HCT116 (cell line): ENCODE measurements around the gene CXCL10. TPM values are rescaled to one million over a fixed set of nuclear protein-coding genes. Genes with fewer than 3 reads are reported as not detected.

Experiments
- ATAC-seq: fragments of 200-7000 bp; cut with Tn5 transposase; 2 replicates; pipeline ENCODE4 v1.9.1; 2020; ENCODE audit warnings: mild to moderate bottlenecking, moderate library complexity
- BruUV-seq: library from RNA; stranded (reverse); fragments of 400-500 nt; replicated peaks from 2 replicates; lab custom pipeline; 2021; lab: Mats Ljungman, UMichigan
- CTCF ChIA-PET: fragments of 300-600 bp; sonication (Branson Sonifier 250); formaldehyde crosslinking; loops from one replicate; lab custom pipeline; 2021; ENCODE audit warnings: antibody characterized with exemption; lab: Charles Lee
- POLR2A ChIA-PET: fragments of 300-600, 350-600 bp; sonication (Branson Sonifier 250); formaldehyde crosslinking; loops from one replicate; lab custom pipeline; 2021; ENCODE audit warnings: antibody characterized with exemption; lab: Charles Lee
- RAD21 ChIA-PET, 2 experiments: fragments of 300-600 bp; sonication (Branson Sonifier 250); formaldehyde crosslinking; loops; one replicate each; lab custom pipeline; 2023; ENCODE audit warnings: low total read pairs in 2 of 2; ENCODE audit not compliant: uncharacterized antibody in 2 of 2, unreplicated experiment in 2 of 2, low non-redundant PET in 1 of 2; lab: Charles Lee
- DNase-seq: peaks from one replicate; pipeline ENCODE4 v3.0.0-alpha.2; 2010; ENCODE audit warnings: low read depth, low spot score
- H2AFZ ChIP-seq: fragments of 200-600 bp; shearing (Covaris generic), sonication (generic); 2 replicates; pipeline ENCODE4 v1.6.1; 2017; ENCODE audit warnings: low read depth, mixed run types, mixed read lengths, antibody characterized with exemption, low read length; ENCODE audit not compliant: poor library complexity, severe bottlenecking
- H3K27ac ChIP-seq: 2 replicates; pipeline ENCODE4 v1.5.1; 2012; ENCODE audit warnings: low read depth, low read length
- H3K27me3 ChIP-seq: fragments of 200-600 bp; sonication (generic); 2 replicates; pipeline ENCODE4 v1.6.1; 2016; ENCODE audit warnings: mixed run types, low read length, mixed read lengths; ENCODE audit not compliant: insufficient read depth
- H3K36me3 ChIP-seq, 2 experiments: fragments of 200-500 bp in 1 of 2; fragments of 200-600 bp in 1 of 2; sonication (Bioruptor generic) in 1 of 2; sonication (generic) in 1 of 2; 2 replicates each; pipeline versions ENCODE4 v1.5.1 to v1.6.1; 2014 to 2016; ENCODE audit warnings: low read length in 2 of 2, inconsistent platforms in 1 of 2, mixed read lengths in 1 of 2, mixed run types in 1 of 2; ENCODE audit not compliant: insufficient read depth in 2 of 2, control insufficient read depth in 1 of 2
- H3K4me1 ChIP-seq, 2 experiments: fragments of 200-600 bp in 1 of 2; sonication (generic) in 1 of 2; 2 replicates each; pipeline versions ENCODE4 v1.5.1 to v1.6.1; 2012 to 2017; ENCODE audit warnings: low read length in 2 of 2, inconsistent platforms in 1 of 2, mild to moderate bottlenecking in 1 of 2, mixed read lengths in 1 of 2, mixed run types in 1 of 2, moderate library complexity in 1 of 2; ENCODE audit not compliant: insufficient read depth in 2 of 2, control insufficient read depth in 1 of 2
- H3K4me2 ChIP-seq: fragments of 200-600 bp; sonication (generic); 2 replicates; pipeline ENCODE4 v1.6.1; 2017; ENCODE audit warnings: mixed run types, low read length, mixed read lengths
- H3K4me3 ChIP-seq, 2 experiments: fragments of 200-600 bp in 1 of 2; sonication (generic) in 1 of 2; replicated peaks in 1 of 2; 2 replicates each; pipeline ENCODE4 v1.5.1; 2011 to 2016; ENCODE audit warnings: low read length in 2 of 2, control low read depth in 1 of 2, low read depth in 1 of 2, mild to moderate bottlenecking in 1 of 2, mixed read lengths in 1 of 2, mixed run types in 1 of 2
- H3K79me2 ChIP-seq: fragments of 200-600 bp; sonication (generic); 2 replicates; pipeline ENCODE4 v1.6.1; 2017; ENCODE audit warnings: mild to moderate bottlenecking, mixed run types, low read length, moderate library complexity, mixed read lengths; ENCODE audit not compliant: insufficient read depth
- H3K9ac ChIP-seq: fragments of 200-600 bp; sonication (generic); 2 replicates; pipeline ENCODE4 v1.6.1; 2016; ENCODE audit warnings: low read length, mixed read lengths
- H3K9me2 ChIP-seq: fragments of 200-600 bp; sonication (generic), shearing (Covaris generic); 2 replicates; pipeline ENCODE4 v1.6.1; 2017; ENCODE audit warnings: mixed run types, mild to moderate bottlenecking, moderate library complexity; ENCODE audit not compliant: insufficient read depth
- H3K9me3 ChIP-seq, 2 experiments: fragments of 200-500 bp in 1 of 2; fragments of 200-600 bp in 1 of 2; sonication (Bioruptor generic) in 1 of 2; sonication (generic) in 1 of 2; 2 replicates each; pipeline ENCODE4 v1.6.1; 2014 to 2017; ENCODE audit warnings: low read length in 2 of 2, mixed read lengths in 2 of 2, inconsistent platforms in 1 of 2, low read depth in 1 of 2, mild to moderate bottlenecking in 1 of 2, mixed run types in 1 of 2, moderate library complexity in 1 of 2; ENCODE audit not compliant: control insufficient read depth in 1 of 2, insufficient read depth in 1 of 2
- H4K20me1 ChIP-seq: fragments of 200-600 bp; sonication (generic), shearing (Covaris generic); 2 replicates; pipeline ENCODE4 v1.6.1; 2017; ENCODE audit warnings: mixed run types, mild to moderate bottlenecking, moderate library complexity; ENCODE audit not compliant: insufficient read depth
- EGR1 ChIP-seq: IDR thresholded peaks from 2 replicates; pipeline ENCODE4 v1.6.1; 2012; ENCODE audit warnings: low read depth
- ELF1 ChIP-seq: IDR thresholded peaks from 2 replicates; pipeline ENCODE4 v1.6.1; 2012; ENCODE audit warnings: low read depth, borderline replicate concordance
- FOSL1 ChIP-seq: IDR thresholded peaks from 2 replicates; pipeline ENCODE4 v1.6.1; 2012; ENCODE audit warnings: low read depth
- SRF ChIP-seq: IDR thresholded peaks from 2 replicates; pipeline ENCODE4 v1.6.1; 2012; ENCODE audit warnings: low read depth
- ZFX ChIP-seq: fragments of 450-650 bp; IDR thresholded peaks from 2 replicates; pipeline ENCODE4 v1.6.1; 2017
- intact Hi-C: fragments of 100-400 bp; cut with micrococcal nuclease; formaldehyde crosslinking; loops from 2 replicates; pipeline ENCODE4 v1.10.0; 2022
- total RNA-seq: library from RNA; stranded (reverse); gene quantifications from one replicate; pipeline ENCODE4 v1.2.1, GENCODE V29; 2021; ENCODE audit not compliant: unreplicated experiment
- TF ChIP-seq, protein P1 (sequence below), 3 experiments: fragments of 200-600 bp in 1 of 3; sonication (generic) in 1 of 3; IDR thresholded peaks in 2 of 3; conservative IDR thresholded peaks in 1 of 3; 2 replicates each; pipeline ENCODE4 v1.5.1; 2012 to 2017; ENCODE audit warnings: low read depth in 2 of 3, low read length in 2 of 3, antibody characterized with exemption in 1 of 3, borderline replicate concordance in 1 of 3, control low read depth in 1 of 3, mild to moderate bottlenecking in 1 of 3, mixed read lengths in 1 of 3, mixed run types in 1 of 3, moderate library complexity in 1 of 3; ENCODE audit not compliant: insufficient read depth in 1 of 3

Gene CXCL10
- total RNA-seq, 1 experiment from 2014 or later, result not detected

DNA sequence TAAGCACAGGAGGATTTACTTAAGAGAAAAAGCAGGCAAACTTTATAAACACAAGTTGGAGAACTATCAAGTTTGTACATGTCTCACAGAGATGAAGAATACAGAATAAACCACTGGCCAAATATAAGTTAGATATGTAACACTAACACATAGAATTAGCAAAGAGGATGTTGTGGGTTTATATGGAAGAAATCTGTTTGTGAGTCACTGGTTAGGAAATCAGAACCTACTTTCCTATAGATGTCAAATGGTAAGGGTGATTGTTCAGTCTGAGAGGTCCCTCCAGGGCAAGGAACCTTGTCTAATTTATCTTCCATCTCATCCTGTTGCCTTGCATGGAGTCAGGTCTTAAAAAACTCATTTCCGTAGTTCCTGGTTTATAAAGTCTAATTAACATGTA lies 36.5 kb upstream of the CXCL10 start (continued):
- TF ChIP-seq ELF1 (no peak), EGR1 (no peak), SRF (no peak)

DNA sequence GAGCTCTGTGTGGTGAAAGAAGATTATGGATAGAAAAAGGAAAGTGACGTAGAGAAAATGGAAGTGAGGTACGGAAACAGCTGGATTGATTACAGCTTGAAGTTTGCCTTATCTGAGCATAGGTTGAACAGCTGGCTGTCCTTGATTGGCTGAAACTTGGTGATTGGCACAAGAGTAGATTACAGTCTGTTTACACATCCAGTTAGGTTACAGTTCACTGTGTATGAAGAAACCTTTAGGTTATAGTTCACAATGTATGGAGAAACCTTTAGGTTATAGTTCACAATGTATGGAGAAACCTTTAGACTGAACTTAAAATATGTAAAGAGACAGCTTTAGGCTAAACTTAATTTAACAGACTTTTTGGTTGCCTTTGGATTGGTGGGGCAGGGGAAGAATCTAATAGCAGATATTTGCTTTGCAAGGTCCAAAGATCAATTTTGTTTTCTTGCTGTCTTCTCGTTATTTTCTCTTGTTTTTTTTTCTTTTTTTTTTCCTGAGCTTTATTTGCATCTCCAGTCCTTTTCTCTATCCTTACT lies 35.7 kb upstream of the CXCL10 start:
- H3K4me3 ChIP-seq, result no peak overlapping the region
- DNase-seq, result no peak
- RAD21 ChIA-PET, result no interaction called here
- no peak overlapping the region for H3K9ac ChIP-seq
- POLR2A ChIA-PET, result no interaction called here
- CTCF ChIA-PET, result interaction anchor here (1.7 to 2.0 kb wide), 2 partner anchors 28 to 63 kb away, joined by 4 to 6 read pairs; no protein-coding TSS in a partner anchor
- H3K9me3 ChIP-seq, result no peaks in the 10 kb centered on the region
- peaks cover 19% of the 10 kb centered on the region; the same call in 1 of the 2 replicates for H3K27me3 ChIP-seq
- no peaks in the 10 kb centered on the region for H4K20me1 ChIP-seq
- no peak overlapping the region for H3K4me2 ChIP-seq
- no peaks in the 10 kb centered on the region for H3K36me3 ChIP-seq
- H3K27ac ChIP-seq, result no peak overlapping the region
- no peaks in the 10 kb centered on the region for H3K79me2 ChIP-seq
- TF ChIP-seq FOSL1 (no peak), SRF (no peak), ZFX (no peak)
- TF ChIP-seq, protein P1, sequence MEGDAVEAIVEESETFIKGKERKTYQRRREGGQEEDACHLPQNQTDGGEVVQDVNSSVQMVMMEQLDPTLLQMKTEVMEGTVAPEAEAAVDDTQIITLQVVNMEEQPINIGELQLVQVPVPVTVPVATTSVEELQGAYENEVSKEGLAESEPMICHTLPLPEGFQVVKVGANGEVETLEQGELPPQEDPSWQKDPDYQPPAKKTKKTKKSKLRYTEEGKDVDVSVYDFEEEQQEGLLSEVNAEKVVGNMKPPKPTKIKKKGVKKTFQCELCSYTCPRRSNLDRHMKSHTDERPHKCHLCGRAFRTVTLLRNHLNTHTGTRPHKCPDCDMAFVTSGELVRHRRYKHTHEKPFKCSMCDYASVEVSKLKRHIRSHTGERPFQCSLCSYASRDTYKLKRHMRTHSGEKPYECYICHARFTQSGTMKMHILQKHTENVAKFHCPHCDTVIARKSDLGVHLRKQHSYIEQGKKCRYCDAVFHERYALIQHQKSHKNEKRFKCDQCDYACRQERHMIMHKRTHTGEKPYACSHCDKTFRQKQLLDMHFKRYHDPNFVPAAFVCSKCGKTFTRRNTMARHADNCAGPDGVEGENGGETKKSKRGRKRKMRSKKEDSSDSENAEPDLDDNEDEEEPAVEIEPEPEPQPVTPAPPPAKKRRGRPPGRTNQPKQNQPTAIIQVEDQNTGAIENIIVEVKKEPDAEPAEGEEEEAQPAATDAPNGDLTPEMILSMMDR (IDR thresholded peaks at IDR 0.05 in 2 of 3, conservative IDR thresholded peaks at IDR 0.05 in 1 of 3; ENCODE audit: borderline replicate concordance in 1 of 3, insufficient read depth in 1 of 3, low read depth in 2 of 3, low read length in 2 of 3), result no peak
- no TSS peak for BruUV-seq
- intact Hi-C loops, result no loop called here
- no peaks in the 10 kb centered on the region for H3K4me1 ChIP-seq
- H3K9me2 ChIP-seq, result no peaks in the 10 kb centered on the region
- no peak for ATAC-seq
- H2AFZ ChIP-seq, result no peak overlapping the region
